ENCODE data around the gene PAK5. TPM values are rescaled to one million over a fixed set of nuclear protein-coding genes. Genes with fewer than 3 reads are reported as not detected.

PAK5 gene
- total and polyA plus RNA-seq, 9 of the 15 experiments (the other 6 are each of a cell fraction or from before 2014, with no cell fraction given): not detected

- Histone ChIP-seq H3K9me1 (ENCODE audit: control insufficient read depth, insufficient read depth, low read length) (no peaks in the 10 kb centered on the region), H3K79me2 (ENCODE audit: control insufficient read depth, insufficient read depth, low read length) (no peaks in the 10 kb centered on the region), H2AFZ (ENCODE audit: low read depth, low read length) (no peak overlapping the region), H3K36me3 (ENCODE audit: control insufficient read depth, insufficient read depth, low read length) (no peaks in the 10 kb centered on the region), H3K27me3 (ENCODE audit: control insufficient read depth in 2 of 2, insufficient read depth in 2 of 2, low read length in 2 of 2) (no peaks in the 10 kb centered on the region), H3K4me3 (no peak overlapping the region), H3K9ac (ENCODE audit: insufficient read depth in 1 of 2, low read depth in 2 of 2, low read length in 2 of 2) (no peak overlapping the region), H3K4me2 (ENCODE audit: insufficient read depth, low read length) (no peak overlapping the region), H3K27ac (ENCODE audit: extremely low read depth, low read depth, low read length) (no peak overlapping the region), H3K9me3 (replicated peaks; ENCODE audit: control insufficient read depth, insufficient read depth, low read depth, low read length) (no peaks in the 10 kb centered on the region; the same call in 1 of the 2 replicates), H4K20me1 (replicated peaks; ENCODE audit: control insufficient read depth, insufficient read depth, low read length) (no peaks in the 10 kb centered on the region), H3K4me1 (replicated peaks in 1 of 2; ENCODE audit: control insufficient read depth in 2 of 2, insufficient read depth in 2 of 2, low read length in 2 of 2) (no peaks in the 10 kb centered on the region)
- CTCF ChIA-PET (ENCODE audit: low intra/inter-chr PET ratio): no interaction called here
- in situ Hi-C loops (cut with MboI) (no loop called here), intact Hi-C loops (cut with micrococcal nuclease) (no loop called here)
- BruUV-seq (replicated peaks): no TSS peak
- 0% methylated on average over 2 of the region's 2 CpGs for WGBS (ENCODE audit: insufficient coverage, low coverage, missing lambda C conversion rate)
- POLR2A ChIA-PET: no interaction called here
- no peak for FAIRE-seq
- ATAC-seq: no peak
- DNase-seq (ENCODE audit: extremely low read depth in 1 of 4, low spot score in 3 of 4): no peak
- TF ChIP-seq NUFIP1 (IDR thresholded peaks at IDR 0.05; ENCODE audit: partially characterized antibody): no peak
- no peak for TF ChIP-seq JUN (IDR thresholded peaks at IDR 0.05; ENCODE audit: borderline replicate concordance, low read depth, low read length)
- no peak for TF ChIP-seq JUN (CRISPR knock-in tag; IDR thresholded peaks at IDR 0.05; ENCODE audit: borderline replicate concordance)
- no peak for TF ChIP-seq PTBP1 (IDR thresholded peaks at IDR 0.05; ENCODE audit: low read depth, low read length)
- no peak for TF ChIP-seq ZNF318 (IDR thresholded peaks at IDR 0.05; ENCODE audit: borderline replicate concordance in 1 of 2, low read depth in 1 of 2)
- TF ChIP-seq TGIF2 (CRISPR knock-in tag; IDR thresholded peaks at IDR 0.05): no peak
- no peak for TF ChIP-seq TAL1 (IDR thresholded peaks at IDR 0.05)
- no peak for TF ChIP-seq NR3C1 (CRISPR knock-in tag; IDR thresholded peaks at IDR 0.05)
- no peak for TF ChIP-seq FOS (IDR thresholded peaks at IDR 0.05; ENCODE audit: extremely low read depth, insufficient read length)
- TF ChIP-seq RERE (CRISPR knock-in tag; IDR thresholded peaks at IDR 0.05; ENCODE audit: borderline replicate concordance): no peak
These were observed 13.7 kb upstream of the PAK5 start for GRCh38 chr20:9852566-9852965.
